Panc1 (cell line): ENCODE measurements around the gene GON7.

Experiments
- CTCF ChIP-seq: fragments of 450-650 bp; IDR thresholded peaks from 2 replicates; pipeline ENCODE4 v1.5.1; 2017; ENCODE audit warnings: mild to moderate bottlenecking
- SIN3A ChIP-seq: IDR thresholded peaks from 2 replicates; pipeline ENCODE4 v1.6.1; 2012; ENCODE audit warnings: low read depth, mild to moderate bottlenecking, low read length, moderate library complexity, borderline replicate concordance; ENCODE audit not compliant: insufficient read depth

- TF ChIP-seq CTCF: no peak
- no peak for TF ChIP-seq SIN3A
Observed at GRCh38 chr14:93186956-93187355, 19.9 kb downstream of the GON7 start.
